PFSK-1 (cell line): ENCODE results near the gene MRPL14.

Experiments
- FOXP2 ChIP-seq: optimal IDR thresholded peaks from 2 replicates; pipeline ENCODE3; 2011; ENCODE audit warnings: borderline replicate concordance, control low read depth, inconsistent platforms; ENCODE audit not compliant: insufficient read depth; ENCODE audit errors: extremely low read length, extremely low read depth
- POLR2AphosphoS5 ChIP-seq: IDR thresholded peaks from 2 replicates; pipeline ENCODE4 v1.6.1; 2012; ENCODE audit warnings: low read depth, mild to moderate bottlenecking, control low read depth, low read length, moderate library complexity
- SIN3A ChIP-seq: IDR thresholded peaks from 2 replicates; pipeline ENCODE4 v1.6.1; 2012; ENCODE audit warnings: mild to moderate bottlenecking, low read length, moderate library complexity, borderline replicate concordance; ENCODE audit not compliant: insufficient read depth
- TAF1 ChIP-seq: IDR thresholded peaks from 2 replicates; pipeline ENCODE4 v1.6.1; 2012; ENCODE audit warnings: low read length, control low read depth, borderline replicate concordance; ENCODE audit not compliant: insufficient read depth
- TF ChIP-seq, protein P1 (sequence below), 2 experiments: IDR thresholded peaks; 2 replicates each; pipeline versions ENCODE4 v1.6.1 to v1.8.0; 2011 to 2012; ENCODE audit warnings: low read depth in 2 of 2, low read length in 2 of 2, control low read depth in 1 of 2, inconsistent platforms in 1 of 2, mild to moderate bottlenecking in 1 of 2, moderate library complexity in 1 of 2; ENCODE audit not compliant: insufficient read depth in 1 of 2

MRPL14 gene

DNA sequence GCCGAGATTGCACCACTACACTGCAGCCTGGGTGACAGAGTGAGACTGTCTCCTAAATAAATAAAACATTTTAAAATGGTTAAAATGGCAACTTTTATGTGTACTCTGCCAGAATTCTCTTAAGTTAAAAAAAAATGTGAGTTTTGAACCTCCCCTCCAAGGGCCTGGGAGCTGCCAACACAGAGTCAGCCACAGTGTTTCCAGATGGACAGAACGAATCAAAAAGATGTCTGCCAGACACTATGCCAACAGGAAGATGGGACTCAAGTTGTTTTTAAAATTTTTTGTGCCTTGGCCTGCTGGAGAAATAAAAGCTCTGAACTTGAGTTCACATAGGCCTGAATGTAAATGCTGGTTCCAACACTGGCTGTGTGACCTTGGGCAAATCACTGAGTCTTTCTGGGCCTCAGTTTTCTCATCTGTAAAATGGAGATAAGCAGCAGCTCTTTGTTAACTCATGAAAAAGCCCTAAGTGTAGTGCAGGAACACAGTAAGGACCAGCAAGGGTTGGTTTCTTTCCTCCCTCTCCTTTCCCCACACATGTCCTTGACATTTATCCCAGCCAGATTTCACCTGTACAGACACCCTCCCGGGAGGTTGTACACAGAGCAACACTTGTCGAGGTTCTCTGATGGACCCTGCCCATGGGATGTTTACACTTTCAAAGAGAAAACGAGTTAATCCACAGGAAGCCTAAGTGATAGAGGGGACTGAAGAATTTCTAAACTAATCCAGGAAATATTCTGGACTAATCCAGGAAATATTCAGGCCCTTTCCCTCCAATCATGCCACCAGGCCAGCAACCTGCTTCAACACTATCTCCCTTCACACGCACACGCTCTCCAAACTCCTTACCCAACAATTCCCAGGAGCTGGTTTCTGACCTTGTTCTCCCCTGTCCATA, 35.0 kb downstream of the MRPL14 start:
- no peak for TF ChIP-seq POLR2AphosphoS5
- no peak for TF ChIP-seq SIN3A
- TF ChIP-seq, protein P1, sequence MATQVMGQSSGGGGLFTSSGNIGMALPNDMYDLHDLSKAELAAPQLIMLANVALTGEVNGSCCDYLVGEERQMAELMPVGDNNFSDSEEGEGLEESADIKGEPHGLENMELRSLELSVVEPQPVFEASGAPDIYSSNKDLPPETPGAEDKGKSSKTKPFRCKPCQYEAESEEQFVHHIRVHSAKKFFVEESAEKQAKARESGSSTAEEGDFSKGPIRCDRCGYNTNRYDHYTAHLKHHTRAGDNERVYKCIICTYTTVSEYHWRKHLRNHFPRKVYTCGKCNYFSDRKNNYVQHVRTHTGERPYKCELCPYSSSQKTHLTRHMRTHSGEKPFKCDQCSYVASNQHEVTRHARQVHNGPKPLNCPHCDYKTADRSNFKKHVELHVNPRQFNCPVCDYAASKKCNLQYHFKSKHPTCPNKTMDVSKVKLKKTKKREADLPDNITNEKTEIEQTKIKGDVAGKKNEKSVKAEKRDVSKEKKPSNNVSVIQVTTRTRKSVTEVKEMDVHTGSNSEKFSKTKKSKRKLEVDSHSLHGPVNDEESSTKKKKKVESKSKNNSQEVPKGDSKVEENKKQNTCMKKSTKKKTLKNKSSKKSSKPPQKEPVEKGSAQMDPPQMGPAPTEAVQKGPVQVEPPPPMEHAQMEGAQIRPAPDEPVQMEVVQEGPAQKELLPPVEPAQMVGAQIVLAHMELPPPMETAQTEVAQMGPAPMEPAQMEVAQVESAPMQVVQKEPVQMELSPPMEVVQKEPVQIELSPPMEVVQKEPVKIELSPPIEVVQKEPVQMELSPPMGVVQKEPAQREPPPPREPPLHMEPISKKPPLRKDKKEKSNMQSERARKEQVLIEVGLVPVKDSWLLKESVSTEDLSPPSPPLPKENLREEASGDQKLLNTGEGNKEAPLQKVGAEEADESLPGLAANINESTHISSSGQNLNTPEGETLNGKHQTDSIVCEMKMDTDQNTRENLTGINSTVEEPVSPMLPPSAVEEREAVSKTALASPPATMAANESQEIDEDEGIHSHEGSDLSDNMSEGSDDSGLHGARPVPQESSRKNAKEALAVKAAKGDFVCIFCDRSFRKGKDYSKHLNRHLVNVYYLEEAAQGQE (IDR thresholded peaks at IDR 0.05; ENCODE audit: insufficient read depth in 1 of 2, low read depth in 2 of 2, low read length in 2 of 2), result no peak
- no peak for TF ChIP-seq FOXP2
- TF ChIP-seq TAF1, result no peak

DNA sequence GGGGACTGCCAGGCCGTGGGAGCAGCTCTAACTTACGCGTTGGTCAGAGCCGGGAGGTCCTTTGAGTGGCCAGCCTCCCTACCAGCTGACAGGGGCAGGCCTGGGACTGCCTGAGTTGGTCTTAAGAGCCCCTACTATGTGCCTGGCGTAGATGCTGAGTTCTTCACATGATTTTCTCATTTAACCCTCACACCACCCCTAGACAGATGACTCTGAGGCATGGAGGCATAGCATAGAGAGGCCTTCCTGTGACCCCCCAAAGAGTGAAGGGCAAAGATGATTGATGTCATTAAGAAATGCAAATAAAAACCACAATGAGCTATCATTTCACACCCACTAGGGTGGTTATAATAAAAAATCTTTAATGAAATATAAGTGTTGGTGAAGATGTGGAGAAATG, 36.8 kb downstream of the MRPL14 start:
- TF ChIP-seq POLR2AphosphoS5, result no peak
- TF ChIP-seq FOXP2, result no peak
- TF ChIP-seq, protein P1 (IDR thresholded peaks at IDR 0.05; ENCODE audit: insufficient read depth in 1 of 2, low read depth in 2 of 2, low read length in 2 of 2), result no peak
- TF ChIP-seq TAF1, result no peak
- no peak for TF ChIP-seq SIN3A

DNA sequence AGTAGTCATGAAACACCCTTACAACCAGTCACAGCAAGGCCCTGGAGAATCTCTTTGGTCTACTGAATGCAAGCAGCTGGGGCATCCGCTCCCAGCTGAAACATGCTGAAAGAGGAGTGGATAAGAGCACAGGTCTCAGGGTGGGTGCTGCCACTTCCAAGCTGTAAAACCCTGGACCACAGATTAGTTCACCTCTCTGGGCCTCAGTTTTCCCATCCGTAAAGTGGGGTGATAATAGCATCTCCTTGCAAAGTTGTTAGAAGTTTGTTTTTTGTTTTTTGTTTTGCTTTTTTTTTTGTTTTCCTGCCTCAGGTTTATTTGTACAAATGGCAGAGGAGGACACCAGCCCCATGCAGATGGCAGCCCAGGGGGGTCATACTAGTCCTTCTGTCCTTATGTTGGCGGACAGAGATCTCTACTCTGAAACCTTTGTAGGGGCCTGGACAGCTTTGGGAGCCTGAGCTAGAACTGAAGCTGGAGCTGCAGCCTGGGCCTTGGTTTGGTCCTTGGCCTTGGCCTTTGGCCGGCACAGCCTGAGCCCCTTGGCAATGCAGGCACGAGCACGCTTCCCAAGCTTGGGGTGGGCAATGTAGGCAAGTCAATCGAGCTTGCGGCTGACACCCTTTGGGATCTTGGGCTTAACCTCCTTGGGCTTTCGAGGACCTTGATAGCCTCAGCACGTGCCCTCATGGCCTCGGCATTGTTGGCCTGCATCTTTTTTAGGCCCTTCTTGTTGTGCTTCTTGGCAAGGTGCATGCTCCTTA, 38.2 kb downstream of the MRPL14 start:
- TF ChIP-seq, protein P1 (IDR thresholded peaks at IDR 0.05; ENCODE audit: insufficient read depth in 1 of 2, low read depth in 2 of 2, low read length in 2 of 2), result no peak
- no peak for TF ChIP-seq FOXP2
- no peak for TF ChIP-seq POLR2AphosphoS5
- TF ChIP-seq TAF1, result no peak
- no peak for TF ChIP-seq SIN3A

DNA sequence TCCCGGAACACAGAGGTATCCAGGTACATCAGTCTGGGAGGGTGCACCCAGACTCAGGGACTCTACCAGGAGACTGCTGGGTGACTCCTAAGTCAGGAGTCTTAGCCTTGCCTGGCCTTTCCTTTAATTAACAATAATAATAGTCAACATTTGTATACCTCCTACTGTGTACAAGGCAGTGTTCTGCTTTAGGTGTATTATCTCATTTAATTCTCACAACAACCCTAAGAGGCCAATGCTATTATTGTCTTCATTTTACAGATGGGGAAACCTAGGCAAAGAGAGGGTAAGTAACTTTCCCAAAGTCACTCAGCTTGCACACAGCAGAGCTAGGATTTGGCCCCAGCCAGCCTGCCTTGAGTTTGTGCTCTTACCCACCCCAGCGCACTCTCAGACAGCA, 39.6 kb downstream of the MRPL14 start:
- TF ChIP-seq, protein P1 (IDR thresholded peaks at IDR 0.05; ENCODE audit: insufficient read depth in 1 of 2, low read depth in 2 of 2, low read length in 2 of 2), result no peak
- TF ChIP-seq POLR2AphosphoS5 (no peak), TAF1 (no peak), FOXP2 (no peak), SIN3A (no peak)
